CD14-positive monocyte (primary cell): ENCODE data around the gene YIF1B. TPM values are rescaled to one million over a fixed set of nuclear protein-coding genes. Genes with fewer than 3 reads are reported as not detected.
A peak's percentile ranks its signal among the peaks of the same experiment; 100 is the strongest.

Experiments used
- DNase-seq, 3 donors: peaks; one replicate each; pipeline ENCODE4 v3.0.0-alpha.2; 2011 to 2022
- H2AFZ ChIP-seq: 2 replicates; pipeline ENCODE4 v1.6.0; 2012; ENCODE audit warnings: mild to moderate bottlenecking, low read depth, low read length, inconsistent platforms; ENCODE audit not compliant: insufficient read depth, poor library complexity, severe bottlenecking
- H3K27ac ChIP-seq, 2 donors: 1 replicate in 1 of 2; 2 replicates in 1 of 2; pipeline ENCODE4 v1.5.1; 2012 to 2013; ENCODE audit warnings: low read length in 2 of 2, control low read depth in 1 of 2, inconsistent platforms in 1 of 2, low read depth in 1 of 2, mild to moderate bottlenecking in 1 of 2
- H3K27me3 ChIP-seq, 2 donors: one replicate each; pipeline versions ENCODE4 v1.6.0 to v1.6.1; 2011 to 2013; ENCODE audit warnings: low read length in 2 of 2; ENCODE audit not compliant: control insufficient read depth in 2 of 2, insufficient read depth in 2 of 2
- H3K36me3 ChIP-seq, 2 donors: replicated peaks in 1 of 2; 1 replicate in 1 of 2; 2 replicates in 1 of 2; pipeline versions ENCODE4 v1.5.1 to v1.6.1; 2012 to 2013; ENCODE audit warnings: low read length in 2 of 2, control low read depth in 1 of 2, inconsistent platforms in 1 of 2, mild to moderate bottlenecking in 1 of 2; ENCODE audit not compliant: insufficient read depth in 2 of 2, control insufficient read depth in 1 of 2
- H3K4me1 ChIP-seq, 2 donors: 1 replicate in 1 of 2; 2 replicates in 1 of 2; pipeline versions ENCODE4 v1.5.1 to v1.6.1; 2012 to 2013; ENCODE audit warnings: low read length in 2 of 2, control low read depth in 1 of 2, inconsistent platforms in 1 of 2, mild to moderate bottlenecking in 1 of 2, moderate library complexity in 1 of 2; ENCODE audit not compliant: insufficient read depth in 2 of 2, control insufficient read depth in 1 of 2
- H3K4me2 ChIP-seq: replicated peaks from 2 replicates; pipeline ENCODE3; 2012; ENCODE audit warnings: low read length, moderate library complexity, mild to moderate bottlenecking; ENCODE audit not compliant: poor library complexity, severe bottlenecking; ENCODE audit errors: extremely low read depth
- H3K4me3 ChIP-seq, 3 experiments: fragments of 200-600 bp in 1 of 3; sonication (generic) in 1 of 3; replicated peaks in 1 of 3; 1 replicate in 2 of 3; 2 replicates in 1 of 3; pipeline ENCODE4 v1.5.1; 2011 to 2013; ENCODE audit warnings: low read length in 3 of 3, mild to moderate bottlenecking in 3 of 3, control low read depth in 2 of 3, low read depth in 2 of 3, inconsistent platforms in 1 of 3, moderate library complexity in 1 of 3
- H3K79me2 ChIP-seq: 2 replicates; pipeline ENCODE4 v1.6.0; 2012; ENCODE audit warnings: mild to moderate bottlenecking, control low read depth, inconsistent platforms, low read length, moderate library complexity; ENCODE audit not compliant: insufficient read depth
- H3K9ac ChIP-seq: 2 replicates; pipeline ENCODE4 v1.6.0; 2017; ENCODE audit warnings: low read length, mild to moderate bottlenecking; ENCODE audit not compliant: insufficient read depth, poor library complexity, severe bottlenecking
- H3K9me3 ChIP-seq, 2 donors: replicated peaks in 1 of 2; 1 replicate in 1 of 2; 2 replicates in 1 of 2; pipeline versions ENCODE4 v1.5.1 to v1.6.1; 2012 to 2013; ENCODE audit warnings: low read length in 2 of 2, control low read depth in 1 of 2; ENCODE audit not compliant: control insufficient read depth in 1 of 2, insufficient read depth in 1 of 2
- H4K20me1 ChIP-seq: 2 replicates; pipeline ENCODE4 v1.6.0; 2012; ENCODE audit warnings: mild to moderate bottlenecking, low read length, control low read depth, moderate library complexity; ENCODE audit not compliant: insufficient read depth
- H3K27ac Mint-ChIP-seq, 7 donors: one replicate each; pipeline ENCODE4 v1.8.0; 2020; ENCODE audit warnings: mild to moderate bottlenecking in 7 of 7, mixed read lengths in 7 of 7, moderate library complexity in 6 of 7, inconsistent platforms in 2 of 7
- H3K27me3 Mint-ChIP-seq, 3 donors: one replicate each; pipeline ENCODE4 v1.8.0; 2021 to 2022; ENCODE audit warnings: low read depth in 3 of 3, mild to moderate bottlenecking in 3 of 3, mixed read lengths in 3 of 3, moderate library complexity in 3 of 3, inconsistent platforms in 1 of 3
- H3K36me3 Mint-ChIP-seq, 2 donors: one replicate each; pipeline ENCODE4 v1.8.0; 2020; ENCODE audit warnings: mixed read lengths in 2 of 2, inconsistent platforms in 1 of 2, mild to moderate bottlenecking in 1 of 2
- H3K4me1 Mint-ChIP-seq: one replicate; pipeline ENCODE4 v1.8.0; 2020; ENCODE audit warnings: mild to moderate bottlenecking, mixed read lengths
- H3K4me3 Mint-ChIP-seq, 2 donors: one replicate each; pipeline ENCODE4 v1.8.0; 2020; ENCODE audit warnings: mild to moderate bottlenecking in 2 of 2, mixed read lengths in 2 of 2, moderate library complexity in 1 of 2
- H3K9me3 Mint-ChIP-seq, 7 donors: one replicate each; pipeline ENCODE4 v1.8.0; 2020 to 2022; ENCODE audit warnings: mixed read lengths in 7 of 7, mild to moderate bottlenecking in 6 of 7, moderate library complexity in 6 of 7, inconsistent platforms in 2 of 7
- CTCF ChIP-seq: fragments of 200-600 bp; IDR thresholded peaks from one replicate; pipeline ENCODE4 v1.8.0; 2022; ENCODE audit warnings: antibody characterized with exemption, mild to moderate bottlenecking
- WGBS: methylation state at CpG from one replicate; pipeline ENCODE4 v1.1.5; 2013; ENCODE audit warnings: missing lambda C conversion rate; ENCODE audit not compliant: insufficient coverage; 5-methylcytosine and 5-hydroxymethylcytosine counted together
- intact Hi-C, 2 donors: fragments of 100-400 bp; cut with micrococcal nuclease; formaldehyde crosslinking; loops; one replicate each; pipeline versions ENCODE4 v1.15.0 to v1.15.1; 2023
- polyA plus RNA-seq, 3 donors: library from polyadenylated mRNA; depleted of rRNA in 1 of 3; unstranded in 2 of 3; stranded (reverse) in 1 of 3; fragments of 300-500 nt in 2 of 3; fragments of >200 nt in 1 of 3; fragmentation: Illumina TruSeq in 2 of 3; gene quantifications; 1 replicate in 2 of 3; 2 replicates in 1 of 3; pipeline ENCODE4 v1.2.3, GENCODE V29; 2012 to 2021

The YIF1B gene
- polyA plus RNA-seq, 3 donors, result 79.4 to 90.5 (median 86.1) TPM

DNA sequence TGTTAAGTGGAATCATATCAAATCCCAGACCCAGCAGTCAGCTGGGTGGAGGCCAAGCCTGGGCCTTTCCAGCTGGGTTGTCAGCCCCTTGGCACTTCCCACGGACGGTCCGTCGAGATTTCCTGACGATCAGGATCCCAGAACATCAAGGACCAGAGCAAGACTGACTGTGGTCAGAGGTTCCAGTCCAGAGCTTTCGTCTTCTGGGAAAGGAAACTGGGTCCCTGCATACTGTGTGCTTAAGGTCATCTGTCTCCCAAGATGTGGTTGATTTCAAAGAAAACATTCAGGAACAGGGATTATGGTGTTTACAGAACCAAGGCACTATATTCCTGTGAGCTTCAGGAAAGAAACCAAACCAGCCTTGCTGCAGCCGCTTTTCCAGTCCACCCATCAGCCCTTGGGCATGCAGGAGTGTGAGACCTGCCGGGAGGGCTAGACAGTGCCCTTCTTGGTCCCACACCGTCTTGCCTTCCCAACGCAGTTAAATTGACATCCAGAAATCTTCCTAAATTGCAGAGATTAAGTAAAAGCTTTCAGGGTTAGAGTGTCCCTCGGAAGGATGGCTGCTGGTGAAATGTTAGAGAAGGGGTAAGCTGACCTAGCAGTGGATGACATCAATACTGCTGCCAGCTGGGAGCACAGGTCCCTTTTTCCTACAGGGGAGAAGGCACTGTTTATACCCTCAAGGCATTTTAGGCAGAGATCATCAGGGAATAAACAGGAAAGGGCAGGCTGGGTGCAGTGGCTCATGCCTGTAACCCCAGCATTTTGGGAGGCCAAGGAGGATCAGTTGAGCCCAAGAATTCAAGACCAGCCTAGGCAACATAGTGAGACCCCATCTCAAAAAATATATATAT, 16.7 kb downstream of the YIF1B start:
- no peak for TF ChIP-seq CTCF
- Histone ChIP-seq H2AFZ (no peak overlapping the region), H3K9me3 (no peaks in the 10 kb centered on the region), H3K4me2 (no peak overlapping the region), H3K4me1 (peaks cover 7% of the 10 kb centered on the region in 2 donors), H3K36me3 (no peaks in the 10 kb centered on the region), H3K79me2 (no peaks in the 10 kb centered on the region), H3K27me3 (no peaks in the 10 kb centered on the region), H4K20me1 (no peaks in the 10 kb centered on the region), H3K9ac (no peak overlapping the region), H3K27ac (no peak overlapping the region), H3K4me3 (no peak overlapping the region)
- H3K36me3 Mint-ChIP-seq, result peaks cover 3 to 9% of the 10 kb centered on the region in 2 donors
- peak overlapping the region in 1 of 7 donors; percentile 37 for H3K27ac Mint-ChIP-seq
- H3K27me3 Mint-ChIP-seq, result peaks cover 4 to 20% (median 17%) of the 10 kb centered on the region in 3 donors
- H3K4me1 Mint-ChIP-seq, result peaks cover 8% of the 10 kb centered on the region
- intact Hi-C loops, result no loop called here
- 92% methylated on average over 9 of the region's 11 CpGs for WGBS
- no peak for DNase-seq
- no peak overlapping the region for H3K4me3 Mint-ChIP-seq
- H3K9me3 Mint-ChIP-seq, result peaks cover 0 to 5% (median 0%) of the 10 kb centered on the region in 7 donors

GRCh38 chr19:38294090-38294489, 21.7 kb downstream of the YIF1B start:
- H3K4me1 ChIP-seq, result peaks cover under 1 to 5% of the 10 kb centered on the region in 2 donors
- H3K79me2 ChIP-seq, result no peaks in the 10 kb centered on the region
- 90% methylated on average over 7 of the region's 8 CpGs for WGBS
- H3K4me3 Mint-ChIP-seq, result no peak overlapping the region
- intact Hi-C loops, result no loop called here
- H3K4me3 ChIP-seq, result no peak overlapping the region
- H3K9ac ChIP-seq, result no peak overlapping the region
- H3K27me3 Mint-ChIP-seq, result peaks cover under 1 to 14% (median 8%) of the 10 kb centered on the region in 3 donors
- H4K20me1 ChIP-seq, result no peaks in the 10 kb centered on the region
- no peak overlapping the region for H3K4me2 ChIP-seq
- peaks cover under 1% of the 10 kb centered on the region for H3K4me1 Mint-ChIP-seq
- DNase-seq, result no peak
- H3K27ac Mint-ChIP-seq, result peak overlapping the region in 1 of 7 donors; percentile 68
- H3K36me3 Mint-ChIP-seq, result peaks cover 38 to 46% of the 10 kb centered on the region in 2 donors
- no peaks in the 10 kb centered on the region for H3K27me3 ChIP-seq
- no peak overlapping the region for H2AFZ ChIP-seq
- no peaks in the 10 kb centered on the region for H3K9me3 ChIP-seq
- TF ChIP-seq CTCF, result no peak
- H3K9me3 Mint-ChIP-seq, result peaks cover 0 to 2% (median 0%) of the 10 kb centered on the region in 7 donors
- H3K36me3 ChIP-seq, result peaks cover 25 to 41% of the 10 kb centered on the region in 2 donors
- H3K27ac ChIP-seq, result no peak overlapping the region
